Measurements from ENCODE around the gene WDR27.
"Not testable (repeated sequence)": the region's sequence is repeated elsewhere in the genome, so short reads cannot be mapped to it uniquely, and the experiment has no call there.

The WDR27 gene

GRCh38 chr6:169707772-169708171, 5.9 kb upstream of the WDR27 start:
- H3K27ac ChIP-seq (ENCODE audit: low read length) = no peak overlapping the region
- no peak overlapping the region for H3K4me3 ChIP-seq (ENCODE audit: low read length)
- H3K9ac ChIP-seq (ENCODE audit: low read depth, low read length) = no peak overlapping the region
- H3K36me3 ChIP-seq (ENCODE audit: insufficient read depth, low read depth, low read length) = peaks cover 98% of the 10 kb centered on the region
- H3K4me1 ChIP-seq (ENCODE audit: insufficient read depth, low read length) = peaks cover 14% of the 10 kb centered on the region; the same call in 1 of the 2 replicates
- no peaks in the 10 kb centered on the region for H3K9me3 ChIP-seq (ENCODE audit: insufficient read depth, low read depth, low read length)
- H3K27me3 ChIP-seq (ENCODE audit: insufficient read depth, low read length) = no peaks in the 10 kb centered on the region

GRCh38 chr6:169702840-169703246, 1.0 kb upstream of the WDR27 start:
- H3K4me1 ChIP-seq (ENCODE audit: insufficient read depth, low read length) = peaks cover 25% of the 10 kb centered on the region
- no peaks in the 10 kb centered on the region for H3K9me3 ChIP-seq (ENCODE audit: insufficient read depth, low read depth, low read length)
- H3K27ac ChIP-seq (ENCODE audit: low read length) = no peak overlapping the region
- peak overlapping the region; percentile 94 for H3K9ac ChIP-seq (ENCODE audit: low read depth, low read length)
- H3K36me3 ChIP-seq (ENCODE audit: insufficient read depth, low read depth, low read length) = peaks cover 59% of the 10 kb centered on the region
- H3K4me3 ChIP-seq (ENCODE audit: low read length) = peak overlapping the region; percentile 97
- no peaks in the 10 kb centered on the region for H3K27me3 ChIP-seq (ENCODE audit: insufficient read depth, low read length)

GRCh38 chr6:169701311-169701953, 397 bp downstream of the WDR27 start:
- H3K36me3 ChIP-seq (ENCODE audit: insufficient read depth, low read depth, low read length) = peaks cover 47% of the 10 kb centered on the region
- H3K4me1 ChIP-seq (ENCODE audit: insufficient read depth, low read length) = peaks cover 25% of the 10 kb centered on the region
- peak overlapping the region; percentile 94 for H3K9ac ChIP-seq (ENCODE audit: low read depth, low read length)
- H3K4me3 ChIP-seq (ENCODE audit: low read length) = peak overlapping the region; percentile 97
- no peaks in the 10 kb centered on the region for H3K9me3 ChIP-seq (ENCODE audit: insufficient read depth, low read depth, low read length)
- H3K27ac ChIP-seq (ENCODE audit: low read length) = peak overlapping the region; percentile 63
- H3K27me3 ChIP-seq (ENCODE audit: insufficient read depth, low read length) = no peaks in the 10 kb centered on the region

GRCh38 chr6:169700296-169700695, 1.5 kb downstream of the WDR27 start:
- Histone ChIP-seq H3K4me3 (ENCODE audit: low read length) (peak overlapping the region; percentile 97), H3K9me3 (ENCODE audit: insufficient read depth, low read depth, low read length) (no peaks in the 10 kb centered on the region; the same call in 1 of the 2 replicates), H3K27me3 (ENCODE audit: insufficient read depth, low read length) (no peaks in the 10 kb centered on the region), H3K9ac (ENCODE audit: low read depth, low read length) (peak overlapping the region; percentile 94; the same call in 1 of the 2 replicates), H3K4me1 (ENCODE audit: insufficient read depth, low read length) (peaks cover 25% of the 10 kb centered on the region), H3K27ac (ENCODE audit: low read length) (no peak overlapping the region), H3K36me3 (ENCODE audit: insufficient read depth, low read depth, low read length) (peaks cover 36% of the 10 kb centered on the region)

- not testable (repeated sequence) for H3K9ac ChIP-seq (ENCODE audit: low read depth, low read length); H3K27me3 ChIP-seq (ENCODE audit: insufficient read depth, low read length); H3K4me3 ChIP-seq (ENCODE audit: low read length); H3K27ac ChIP-seq (ENCODE audit: low read length); H3K9me3 ChIP-seq (ENCODE audit: insufficient read depth, low read depth, low read length)
- Histone ChIP-seq H3K36me3 (ENCODE audit: insufficient read depth, low read depth, low read length) (peaks cover 16% of the 10 kb centered on the region), H3K4me1 (ENCODE audit: insufficient read depth, low read length) (peaks cover 10% of the 10 kb centered on the region)
These were observed 4.7 kb downstream of the WDR27 start for GRCh38 chr6:169697115-169697514.

GRCh38 chr6:169695131-169695530, 6.7 kb downstream of the WDR27 start:
- Histone ChIP-seq H3K27ac (ENCODE audit: low read length) (no peak overlapping the region), H3K4me1 (ENCODE audit: insufficient read depth, low read length) (peaks cover 3% of the 10 kb centered on the region; the same call in 1 of the 2 replicates), H3K27me3 (ENCODE audit: insufficient read depth, low read length) (no peaks in the 10 kb centered on the region), H3K9me3 (ENCODE audit: insufficient read depth, low read depth, low read length) (no peaks in the 10 kb centered on the region; the same call in 1 of the 2 replicates), H3K9ac (ENCODE audit: low read depth, low read length) (no peak overlapping the region), H3K36me3 (ENCODE audit: insufficient read depth, low read depth, low read length) (peaks cover 21% of the 10 kb centered on the region), H3K4me3 (ENCODE audit: low read length) (no peak overlapping the region)

GRCh38 chr6:169692516-169692915, 9.3 kb downstream of the WDR27 start:
- Histone ChIP-seq H3K9ac (ENCODE audit: low read depth, low read length) (no peak overlapping the region), H3K9me3 (ENCODE audit: insufficient read depth, low read depth, low read length) (no peaks in the 10 kb centered on the region; the same call in 1 of the 2 replicates), H3K27me3 (ENCODE audit: insufficient read depth, low read length) (no peaks in the 10 kb centered on the region), H3K4me3 (ENCODE audit: low read length) (no peak overlapping the region), H3K27ac (ENCODE audit: low read length) (no peak overlapping the region), H3K4me1 (ENCODE audit: insufficient read depth, low read length) (no peaks in the 10 kb centered on the region), H3K36me3 (ENCODE audit: insufficient read depth, low read depth, low read length) (peaks cover 34% of the 10 kb centered on the region)

GRCh38 chr6:169691260-169691659, 10.6 kb downstream of the WDR27 start:
- Histone ChIP-seq H3K9me3 (ENCODE audit: insufficient read depth, low read depth, low read length) (peaks cover 7% of the 10 kb centered on the region; the same call in 1 of the 2 replicates), H3K9ac (ENCODE audit: low read depth, low read length) (no peak overlapping the region), H3K27me3 (ENCODE audit: insufficient read depth, low read length) (no peaks in the 10 kb centered on the region), H3K36me3 (ENCODE audit: insufficient read depth, low read depth, low read length) (peaks cover 46% of the 10 kb centered on the region), H3K4me1 (ENCODE audit: insufficient read depth, low read length) (no peaks in the 10 kb centered on the region), H3K4me3 (ENCODE audit: low read length) (no peak overlapping the region), H3K27ac (ENCODE audit: low read length) (no peak overlapping the region)

- Histone ChIP-seq H3K9me3 (ENCODE audit: insufficient read depth, low read depth, low read length) (peaks cover 11% of the 10 kb centered on the region; the same call in 1 of the 2 replicates), H3K27ac (ENCODE audit: low read length) (no peak overlapping the region), H3K4me3 (ENCODE audit: low read length) (no peak overlapping the region), H3K4me1 (ENCODE audit: insufficient read depth, low read length) (no peaks in the 10 kb centered on the region), H3K9ac (ENCODE audit: low read depth, low read length) (no peak overlapping the region), H3K36me3 (ENCODE audit: insufficient read depth, low read depth, low read length) (peaks cover 56% of the 10 kb centered on the region), H3K27me3 (ENCODE audit: insufficient read depth, low read length) (no peaks in the 10 kb centered on the region)
These were observed 12.5 kb downstream of the WDR27 start for GRCh38 chr6:169689287-169689686.

- Histone ChIP-seq H3K36me3 (ENCODE audit: insufficient read depth, low read depth, low read length) (peaks cover 71% of the 10 kb centered on the region), H3K27me3 (ENCODE audit: insufficient read depth, low read length) (no peaks in the 10 kb centered on the region), H3K9ac (ENCODE audit: low read depth, low read length) (no peak overlapping the region), H3K4me1 (ENCODE audit: insufficient read depth, low read length) (no peaks in the 10 kb centered on the region), H3K9me3 (ENCODE audit: insufficient read depth, low read depth, low read length) (peaks cover 11% of the 10 kb centered on the region; the same call in 1 of the 2 replicates), H3K4me3 (ENCODE audit: low read length) (no peak overlapping the region), H3K27ac (ENCODE audit: low read length) (no peak overlapping the region)
These were observed 16.0 kb downstream of the WDR27 start for GRCh38 chr6:169685860-169686259.

GRCh38 chr6:169684056-169684455, 17.8 kb downstream of the WDR27 start:
- H3K9ac ChIP-seq (ENCODE audit: low read depth, low read length) = no peak overlapping the region
- H3K27ac ChIP-seq (ENCODE audit: low read length) = no peak overlapping the region
- H3K4me3 ChIP-seq (ENCODE audit: low read length) = no peak overlapping the region
- peaks cover 11% of the 10 kb centered on the region; the same call in 1 of the 2 replicates for H3K9me3 ChIP-seq (ENCODE audit: insufficient read depth, low read depth, low read length)
- no peaks in the 10 kb centered on the region for H3K27me3 ChIP-seq (ENCODE audit: insufficient read depth, low read length)
- H3K4me1 ChIP-seq (ENCODE audit: insufficient read depth, low read length) = no peaks in the 10 kb centered on the region
- peaks cover 61% of the 10 kb centered on the region for H3K36me3 ChIP-seq (ENCODE audit: insufficient read depth, low read depth, low read length)

- H3K4me1 ChIP-seq (ENCODE audit: insufficient read depth, low read length) = no peaks in the 10 kb centered on the region
- H3K27ac ChIP-seq (ENCODE audit: low read length) = no peak overlapping the region
- peaks cover 47% of the 10 kb centered on the region for H3K36me3 ChIP-seq (ENCODE audit: insufficient read depth, low read depth, low read length)
- H3K9ac ChIP-seq (ENCODE audit: low read depth, low read length) = no peak overlapping the region
- H3K4me3 ChIP-seq (ENCODE audit: low read length) = no peak overlapping the region
- H3K9me3 ChIP-seq (ENCODE audit: insufficient read depth, low read depth, low read length) = no peaks in the 10 kb centered on the region
- H3K27me3 ChIP-seq (ENCODE audit: insufficient read depth, low read length) = no peaks in the 10 kb centered on the region
These were observed 23.5 kb downstream of the WDR27 start for GRCh38 chr6:169678342-169678741.

All from iPS-20b (cell line).